HepG2 (cell line): ENCODE results near the gene CTSA. TPM values are rescaled to one million over a fixed set of nuclear protein-coding genes. Genes with fewer than 3 reads are reported as not detected.

ENCODE experiments used
- CREB1 ChIP-seq, 2 experiments: fragments of 450-650 bp in 1 of 2; IDR thresholded peaks; 2 replicates each; pipeline ENCODE4 v1.6.1; 2016 to 2017; ENCODE audit warnings: control low read depth in 1 of 2, mild to moderate bottlenecking in 1 of 2, missing compliant biosample characterization in 1 of 2, missing genetic modification characterization in 1 of 2
- FOSL1 ChIP-seq: sonication (generic); formaldehyde crosslinking; IDR thresholded peaks from 2 replicates; pipeline ENCODE4 v1.9.0; 2021; ENCODE audit warnings: missing genetic modification reagents, borderline replicate concordance
- JUN ChIP-seq: sonication (generic); formaldehyde crosslinking; IDR thresholded peaks from 2 replicates; pipeline ENCODE4 v1.4.0; 2020; ENCODE audit warnings: mild to moderate bottlenecking, missing genetic modification reagents
- KMT2B ChIP-seq: IDR thresholded peaks from 2 replicates; pipeline ENCODE4 v1.6.1; 2016; ENCODE audit warnings: missing genetic modification reagents, missing compliant biosample characterization
- MAFF ChIP-seq: IDR thresholded peaks from 2 replicates; pipeline ENCODE4 v1.6.1; 2011; ENCODE audit warnings: low read depth, low read length, improper control_type of control experiment
- MIXL1 ChIP-seq: IDR thresholded peaks from 2 replicates; pipeline ENCODE4 v1.6.1; 2016
- MTF2 ChIP-seq: sonication (generic); formaldehyde crosslinking; IDR thresholded peaks from 2 replicates; pipeline ENCODE4 v1.5.0; 2020; ENCODE audit warnings: missing genetic modification reagents, borderline replicate concordance
- MXI1 ChIP-seq: IDR thresholded peaks from 3 replicates; pipeline ENCODE4 v1.6.1; 2012; ENCODE audit warnings: low read depth, low read length, inconsistent platforms, borderline replicate concordance
- NFKB2 ChIP-seq: sonication (generic); formaldehyde crosslinking; IDR thresholded peaks from 2 replicates; pipeline ENCODE4 v1.4.0; 2020; ENCODE audit warnings: missing genetic modification reagents, borderline replicate concordance
- NFRKB ChIP-seq: fragments of 450-650 bp; IDR thresholded peaks from 2 replicates; pipeline ENCODE4 v1.6.1; 2017
- RARG ChIP-seq: sonication (generic); formaldehyde crosslinking; IDR thresholded peaks from 2 replicates; pipeline ENCODE4 v1.4.0; 2020; ENCODE audit warnings: low read depth, mild to moderate bottlenecking, missing genetic modification reagents
- RBM22 ChIP-seq: fragments of 200-400 bp; formaldehyde crosslinking; optimal IDR thresholded peaks from 2 replicates; pipeline ENCODE3; 2017; ENCODE audit warnings: mild to moderate bottlenecking, low read length, moderate library complexity
- RELA ChIP-seq: sonication (generic); formaldehyde crosslinking; IDR thresholded peaks from 2 replicates; pipeline ENCODE4 v1.4.0; 2020; ENCODE audit warnings: missing genetic modification reagents
- SAP130 ChIP-seq: IDR thresholded peaks from 2 replicates; pipeline ENCODE4 v1.6.1; 2016; ENCODE audit warnings: low read depth
- SMC3 ChIP-seq: IDR thresholded peaks from 2 replicates; pipeline ENCODE4 v1.6.1; 2011; ENCODE audit warnings: low read length, improper control_type of control experiment
- SRY ChIP-seq: sonication (generic); formaldehyde crosslinking; IDR thresholded peaks from 2 replicates; pipeline ENCODE4 v1.8.0; 2022; ENCODE audit warnings: mild to moderate bottlenecking, missing genetic modification reagents
- XRCC5 ChIP-seq: fragments of 200-400 bp; formaldehyde crosslinking; optimal IDR thresholded peaks from 2 replicates; pipeline ENCODE3; 2017; ENCODE audit warnings: mild to moderate bottlenecking, low read length
- ZBTB7B ChIP-seq: sonication (generic); formaldehyde crosslinking; IDR thresholded peaks from 2 replicates; pipeline ENCODE4 v1.4.0; 2020; ENCODE audit warnings: missing genetic modification reagents
- ZKSCAN8 ChIP-seq: IDR thresholded peaks from 2 replicates; pipeline ENCODE4 v1.6.1; 2016; ENCODE audit warnings: borderline replicate concordance, missing genetic modification reagents, missing compliant biosample characterization
- ZNF44 ChIP-seq: sonication (generic); formaldehyde crosslinking; IDR thresholded peaks from 2 replicates; pipeline ENCODE4 v1.5.1; 2020; ENCODE audit warnings: mild to moderate bottlenecking, missing genetic modification reagents
- ZNF567 ChIP-seq: sonication (generic); formaldehyde crosslinking; IDR thresholded peaks from 2 replicates; pipeline ENCODE4 v1.8.1; 2023; ENCODE audit warnings: mild to moderate bottlenecking, missing genetic modification reagents, borderline replicate concordance
- ZNF672 ChIP-seq: sonication (generic); formaldehyde crosslinking; IDR thresholded peaks from 2 replicates; pipeline ENCODE4 v1.8.1; 2022; ENCODE audit warnings: missing genetic modification reagents
- ZSCAN20 ChIP-seq: sonication (generic); formaldehyde crosslinking; IDR thresholded peaks from 2 replicates; pipeline ENCODE4 v1.4.0; 2020; ENCODE audit warnings: missing genetic modification reagents, mild to moderate bottlenecking, borderline replicate concordance
- polyA plus RNA-seq, 8 experiments: library from polyadenylated mRNA; depleted of rRNA in 3 of 8; stranded (reverse) in 7 of 8; unstranded in 1 of 8; fragments of >200 nt; fragmentation: Illumina TruSeq in 4 of 8; extraction: Trizol in 4 of 8; gene quantifications; 2 replicates each; pipeline versions ENCODE4 v1.2.1 to v1.2.3, GENCODE V29; 2011 to 2016; ENCODE audit warnings: low read depth in 4 of 8, missing spikeins in 1 of 8, mixed read lengths in 1 of 8; ENCODE audit not compliant: insufficient read depth in 1 of 8
- total RNA-seq, 5 experiments: library from RNA; depleted of rRNA; stranded (reverse); fragments of >200 nt; fragmentation: Illumina TruSeq; extraction: Trizol; gene quantifications; 2 replicates each; pipeline ENCODE4 v1.2.3, GENCODE V29; 2016; ENCODE audit warnings: low read depth in 1 of 5
- TF ChIP-seq, protein P1 (sequence below): sonication (generic); formaldehyde crosslinking; IDR thresholded peaks from 2 replicates; pipeline ENCODE4 v1.4.0; 2020; ENCODE audit warnings: missing genetic modification reagents, mild to moderate bottlenecking, borderline replicate concordance
- TF ChIP-seq, protein P2 (sequence below): sonication (generic); formaldehyde crosslinking; IDR thresholded peaks from 2 replicates; pipeline ENCODE4 v1.5.1; 2020; ENCODE audit warnings: missing genetic modification reagents, mild to moderate bottlenecking, borderline replicate concordance
- TF ChIP-seq, protein P3 (sequence below): sonication (generic); formaldehyde crosslinking; IDR thresholded peaks from 2 replicates; pipeline ENCODE4 v1.5.0; 2020; ENCODE audit warnings: missing genetic modification reagents

Gene CTSA
- total and polyA plus RNA-seq, 2 of the 13 experiments (the other 11 are each of a cell fraction or from before 2014, with no cell fraction given) = 202 to 231 TPM

- TF ChIP-seq JUN (CRISPR knock-in tag) (0 out of 2 replicates have a peak, but pooled peaks have one; percentile 80), SRY (CRISPR knock-in tag) (no peak), RARG (CRISPR knock-in tag) (no peak), SAP130 (CRISPR knock-in tag) (peak; percentile 99), RBM22 (peak; percentile 100), ZNF672 (CRISPR knock-in tag) (no peak), FOSL1 (CRISPR knock-in tag) (no peak), NFKB2 (CRISPR knock-in tag) (peak; percentile 85; the same call in 1 of the 2 replicates), ZBTB7B (CRISPR knock-in tag) (peak; percentile 47; the same call in 1 of the 2 replicates), NFRKB (no peak), ZNF567 (CRISPR knock-in tag) (peak; percentile 98), MAFF (no peak), ZKSCAN8 (CRISPR knock-in tag) (peak; percentile 56; the same call in 1 of the 2 replicates), MXI1 (peak; percentile 94; the same call in 2 of the 3 replicates), MIXL1 (0 out of 2 replicates have a peak, but pooled peaks have one; percentile 9), XRCC5 (peak; percentile 79), MTF2 (no peak), SMC3 (peak; percentile 39), CREB1 (IDR thresholded peaks at IDR 0.05) (peak; percentile 96), CREB1 (CRISPR knock-in tag; IDR thresholded peaks at IDR 0.05) (peak; percentile 91), KMT2B (CRISPR knock-in tag) (no peak; the same call in 1 of the 2 replicates), ZNF44 (CRISPR knock-in tag) (peak; percentile 92), ZSCAN20 (CRISPR knock-in tag) (no peak), RELA (CRISPR knock-in tag) (no peak; the same call in 1 of the 2 replicates)
- TF ChIP-seq, protein P1, sequence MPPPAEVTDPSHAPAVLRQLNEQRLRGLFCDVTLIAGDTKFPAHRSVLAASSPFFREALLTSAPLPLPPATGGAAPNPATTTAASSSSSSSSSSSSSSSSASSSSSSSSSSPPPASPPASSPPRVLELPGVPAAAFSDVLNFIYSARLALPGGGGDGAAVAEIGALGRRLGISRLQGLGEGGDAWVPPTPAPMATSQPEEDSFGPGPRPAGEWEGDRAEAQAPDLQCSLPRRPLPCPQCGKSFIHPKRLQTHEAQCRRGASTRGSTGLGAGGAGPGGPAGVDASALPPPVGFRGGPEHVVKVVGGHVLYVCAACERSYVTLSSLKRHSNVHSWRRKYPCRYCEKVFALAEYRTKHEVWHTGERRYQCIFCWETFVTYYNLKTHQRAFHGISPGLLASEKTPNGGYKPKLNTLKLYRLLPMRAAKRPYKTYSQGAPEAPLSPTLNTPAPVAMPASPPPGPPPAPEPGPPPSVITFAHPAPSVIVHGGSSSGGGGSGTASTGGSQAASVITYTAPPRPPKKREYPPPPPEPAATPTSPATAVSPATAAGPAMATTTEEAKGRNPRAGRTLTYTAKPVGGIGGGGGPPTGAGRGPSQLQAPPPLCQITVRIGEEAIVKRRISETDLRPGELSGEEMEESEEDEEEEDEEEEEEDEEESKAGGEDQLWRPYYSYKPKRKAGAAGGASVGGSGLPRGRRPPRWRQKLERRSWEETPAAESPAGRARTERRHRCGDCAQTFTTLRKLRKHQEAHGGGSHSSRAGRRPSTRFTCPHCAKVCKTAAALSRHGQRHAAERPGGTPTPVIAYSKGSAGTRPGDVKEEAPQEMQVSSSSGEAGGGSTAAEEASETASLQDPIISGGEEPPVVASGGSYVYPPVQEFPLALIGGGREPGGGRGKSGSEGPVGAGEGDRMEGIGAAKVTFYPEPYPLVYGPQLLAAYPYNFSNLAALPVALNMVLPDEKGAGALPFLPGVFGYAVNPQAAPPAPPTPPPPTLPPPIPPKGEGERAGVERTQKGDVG = no peak; the same call in 1 of the 2 replicates
- TF ChIP-seq, protein P2, sequence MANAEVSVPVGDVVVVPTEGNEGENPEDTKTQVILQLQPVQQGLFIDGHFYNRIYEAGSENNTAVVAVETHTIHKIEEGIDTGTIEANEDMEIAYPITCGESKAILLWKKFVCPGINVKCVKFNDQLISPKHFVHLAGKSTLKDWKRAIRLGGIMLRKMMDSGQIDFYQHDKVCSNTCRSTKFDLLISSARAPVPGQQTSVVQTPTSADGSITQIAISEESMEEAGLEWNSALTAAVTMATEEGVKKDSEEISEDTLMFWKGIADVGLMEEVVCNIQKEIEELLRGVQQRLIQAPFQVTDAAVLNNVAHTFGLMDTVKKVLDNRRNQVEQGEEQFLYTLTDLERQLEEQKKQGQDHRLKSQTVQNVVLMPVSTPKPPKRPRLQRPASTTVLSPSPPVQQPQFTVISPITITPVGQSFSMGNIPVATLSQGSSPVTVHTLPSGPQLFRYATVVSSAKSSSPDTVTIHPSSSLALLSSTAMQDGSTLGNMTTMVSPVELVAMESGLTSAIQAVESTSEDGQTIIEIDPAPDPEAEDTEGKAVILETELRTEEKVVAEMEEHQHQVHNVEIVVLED (CRISPR knock-in tag) = no peak; the same call in 1 of the 2 replicates
- TF ChIP-seq, protein P3, sequence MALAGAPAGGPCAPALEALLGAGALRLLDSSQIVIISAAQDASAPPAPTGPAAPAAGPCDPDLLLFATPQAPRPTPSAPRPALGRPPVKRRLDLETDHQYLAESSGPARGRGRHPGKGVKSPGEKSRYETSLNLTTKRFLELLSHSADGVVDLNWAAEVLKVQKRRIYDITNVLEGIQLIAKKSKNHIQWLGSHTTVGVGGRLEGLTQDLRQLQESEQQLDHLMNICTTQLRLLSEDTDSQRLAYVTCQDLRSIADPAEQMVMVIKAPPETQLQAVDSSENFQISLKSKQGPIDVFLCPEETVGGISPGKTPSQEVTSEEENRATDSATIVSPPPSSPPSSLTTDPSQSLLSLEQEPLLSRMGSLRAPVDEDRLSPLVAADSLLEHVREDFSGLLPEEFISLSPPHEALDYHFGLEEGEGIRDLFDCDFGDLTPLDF (CRISPR knock-in tag) = no peak
Observed at GRCh38 chr20:45880988-45881788, 9.9 kb upstream of the CTSA start, which contains the start of gene ZSWIM1 (continued).
